HCT116 (cell line): ENCODE data around the gene PTGR3. TPM values are rescaled to one million over a fixed set of nuclear protein-coding genes. Genes with fewer than 3 reads are reported as not detected.

Experiments used
- ATAC-seq: fragments of 200-7000 bp; cut with Tn5 transposase; 2 replicates; pipeline ENCODE4 v1.9.1; 2020; ENCODE audit warnings: mild to moderate bottlenecking, moderate library complexity
- BruUV-seq: library from RNA; stranded (reverse); fragments of 400-500 nt; replicated peaks from 2 replicates; lab custom pipeline; 2021; lab: Mats Ljungman, UMichigan
- CTCF ChIA-PET: fragments of 300-600 bp; sonication (Branson Sonifier 250); formaldehyde crosslinking; loops from one replicate; lab custom pipeline; 2021; ENCODE audit warnings: antibody characterized with exemption; lab: Charles Lee
- POLR2A ChIA-PET: fragments of 300-600, 350-600 bp; sonication (Branson Sonifier 250); formaldehyde crosslinking; loops from one replicate; lab custom pipeline; 2021; ENCODE audit warnings: antibody characterized with exemption; lab: Charles Lee
- RAD21 ChIA-PET, 2 experiments: fragments of 300-600 bp; sonication (Branson Sonifier 250); formaldehyde crosslinking; loops; one replicate each; lab custom pipeline; 2023; ENCODE audit warnings: low total read pairs in 2 of 2; ENCODE audit not compliant: uncharacterized antibody in 2 of 2, unreplicated experiment in 2 of 2, low non-redundant PET in 1 of 2; lab: Charles Lee
- DNase-seq: peaks from one replicate; pipeline ENCODE4 v3.0.0-alpha.2; 2010; ENCODE audit warnings: low read depth, low spot score
- H2AFZ ChIP-seq: fragments of 200-600 bp; shearing (Covaris generic), sonication (generic); 2 replicates; pipeline ENCODE4 v1.6.1; 2017; ENCODE audit warnings: low read depth, mixed run types, mixed read lengths, antibody characterized with exemption, low read length; ENCODE audit not compliant: poor library complexity, severe bottlenecking
- H3K27ac ChIP-seq: 2 replicates; pipeline ENCODE4 v1.5.1; 2012; ENCODE audit warnings: low read depth, low read length
- H3K27me3 ChIP-seq: fragments of 200-600 bp; sonication (generic); 2 replicates; pipeline ENCODE4 v1.6.1; 2016; ENCODE audit warnings: mixed run types, low read length, mixed read lengths; ENCODE audit not compliant: insufficient read depth
- H3K36me3 ChIP-seq, 2 experiments: fragments of 200-500 bp in 1 of 2; fragments of 200-600 bp in 1 of 2; sonication (Bioruptor generic) in 1 of 2; sonication (generic) in 1 of 2; 2 replicates each; pipeline versions ENCODE4 v1.5.1 to v1.6.1; 2014 to 2016; ENCODE audit warnings: low read length in 2 of 2, inconsistent platforms in 1 of 2, mixed read lengths in 1 of 2, mixed run types in 1 of 2; ENCODE audit not compliant: insufficient read depth in 2 of 2, control insufficient read depth in 1 of 2
- H3K4me1 ChIP-seq, 2 experiments: fragments of 200-600 bp in 1 of 2; sonication (generic) in 1 of 2; 2 replicates each; pipeline versions ENCODE4 v1.5.1 to v1.6.1; 2012 to 2017; ENCODE audit warnings: low read length in 2 of 2, inconsistent platforms in 1 of 2, mild to moderate bottlenecking in 1 of 2, mixed read lengths in 1 of 2, mixed run types in 1 of 2, moderate library complexity in 1 of 2; ENCODE audit not compliant: insufficient read depth in 2 of 2, control insufficient read depth in 1 of 2
- H3K4me2 ChIP-seq: fragments of 200-600 bp; sonication (generic); 2 replicates; pipeline ENCODE4 v1.6.1; 2017; ENCODE audit warnings: mixed run types, low read length, mixed read lengths
- H3K4me3 ChIP-seq, 2 experiments: fragments of 200-600 bp in 1 of 2; sonication (generic) in 1 of 2; replicated peaks in 1 of 2; 2 replicates each; pipeline ENCODE4 v1.5.1; 2011 to 2016; ENCODE audit warnings: low read length in 2 of 2, control low read depth in 1 of 2, low read depth in 1 of 2, mild to moderate bottlenecking in 1 of 2, mixed read lengths in 1 of 2, mixed run types in 1 of 2
- H3K79me2 ChIP-seq: fragments of 200-600 bp; sonication (generic); 2 replicates; pipeline ENCODE4 v1.6.1; 2017; ENCODE audit warnings: mild to moderate bottlenecking, mixed run types, low read length, moderate library complexity, mixed read lengths; ENCODE audit not compliant: insufficient read depth
- H3K9ac ChIP-seq: fragments of 200-600 bp; sonication (generic); 2 replicates; pipeline ENCODE4 v1.6.1; 2016; ENCODE audit warnings: low read length, mixed read lengths
- H3K9me2 ChIP-seq: fragments of 200-600 bp; sonication (generic), shearing (Covaris generic); 2 replicates; pipeline ENCODE4 v1.6.1; 2017; ENCODE audit warnings: mixed run types, mild to moderate bottlenecking, moderate library complexity; ENCODE audit not compliant: insufficient read depth
- H3K9me3 ChIP-seq, 2 experiments: fragments of 200-500 bp in 1 of 2; fragments of 200-600 bp in 1 of 2; sonication (Bioruptor generic) in 1 of 2; sonication (generic) in 1 of 2; 2 replicates each; pipeline ENCODE4 v1.6.1; 2014 to 2017; ENCODE audit warnings: low read length in 2 of 2, mixed read lengths in 2 of 2, inconsistent platforms in 1 of 2, low read depth in 1 of 2, mild to moderate bottlenecking in 1 of 2, mixed run types in 1 of 2, moderate library complexity in 1 of 2; ENCODE audit not compliant: control insufficient read depth in 1 of 2, insufficient read depth in 1 of 2
- H4K20me1 ChIP-seq: fragments of 200-600 bp; sonication (generic), shearing (Covaris generic); 2 replicates; pipeline ENCODE4 v1.6.1; 2017; ENCODE audit warnings: mixed run types, mild to moderate bottlenecking, moderate library complexity; ENCODE audit not compliant: insufficient read depth
- ELF1 ChIP-seq: IDR thresholded peaks from 2 replicates; pipeline ENCODE4 v1.6.1; 2012; ENCODE audit warnings: low read depth, borderline replicate concordance
- EZH2 ChIP-seq: fragments of 200-600 bp; sonication (generic); IDR thresholded peaks from 2 replicates; pipeline ENCODE4 v1.6.1; 2017; ENCODE audit warnings: antibody characterized with exemption, mixed run types
- JUND ChIP-seq: IDR thresholded peaks from 2 replicates; pipeline ENCODE4 v1.6.1; 2012
- POLR2A ChIP-seq: IDR thresholded peaks from 2 replicates; pipeline ENCODE4 v1.7.0; 2011; ENCODE audit warnings: borderline replicate concordance; ENCODE audit not compliant: insufficient read depth, insufficient read length; ENCODE audit errors: extremely low read depth
- POLR2AphosphoS5 ChIP-seq: IDR thresholded peaks from 2 replicates; pipeline ENCODE4 v1.6.1; 2011; ENCODE audit warnings: mild to moderate bottlenecking, low read depth, low read length, moderate library complexity
- SRF ChIP-seq: IDR thresholded peaks from 2 replicates; pipeline ENCODE4 v1.6.1; 2012; ENCODE audit warnings: low read depth
- YY1 ChIP-seq: IDR thresholded peaks from 2 replicates; pipeline ENCODE4 v1.6.1; 2011; ENCODE audit warnings: low read length, low read depth, moderate library complexity, mild to moderate bottlenecking; ENCODE audit not compliant: insufficient replicate concordance; ENCODE audit errors: extremely low read depth
- ZNF274 ChIP-seq: fragments of 200-500 bp; sonication (Bioruptor generic); IDR thresholded peaks from 2 replicates; pipeline ENCODE4 v1.6.1; 2014; ENCODE audit warnings: mild to moderate bottlenecking, low read depth, low read length, inconsistent platforms
- intact Hi-C: fragments of 100-400 bp; cut with micrococcal nuclease; formaldehyde crosslinking; loops from 2 replicates; pipeline ENCODE4 v1.10.0; 2022
- total RNA-seq: library from RNA; stranded (reverse); gene quantifications from one replicate; pipeline ENCODE4 v1.2.1, GENCODE V29; 2021; ENCODE audit not compliant: unreplicated experiment

PTGR3 gene
- total RNA-seq, 1 experiment from 2014 or later = 25.3 TPM

GRCh38 chr18:75161256-75162028 lies 47.5 kb downstream of the PTGR3 start:
- Histone ChIP-seq H3K9me3 (no peaks in the 10 kb centered on the region), H3K36me3 (no peaks in the 10 kb centered on the region), H4K20me1 (no peaks in the 10 kb centered on the region), H2AFZ (no peak overlapping the region), H3K4me3 (peak overlapping the region; percentile 43 to 63), H3K27ac (no peak overlapping the region), H3K9me2 (no peaks in the 10 kb centered on the region), H3K79me2 (no peaks in the 10 kb centered on the region), H3K27me3 (no peaks in the 10 kb centered on the region), H3K4me2 (peak overlapping the region; percentile 67), H3K9ac (peak overlapping the region; percentile 48), H3K4me1 (peaks cover 0 to 10% of the 10 kb centered on the region in 2 experiments; a peak in 1 of 4 replicates)
- DNase-seq (peak; percentile 32), ATAC-seq (peak; percentile 90)
- ChIA-PET RAD21 (no interaction called here), CTCF (no interaction called here), POLR2A (no interaction called here)
- no TSS peak for BruUV-seq
- 0 out of 2 replicates have a peak, but pooled peaks have one; percentile 24 for TF ChIP-seq POLR2AphosphoS5
- no peak for TF ChIP-seq YY1
- TF ChIP-seq JUND = no peak
- intact Hi-C loops = no loop called here

- no peaks in the 10 kb centered on the region for H3K9me3 ChIP-seq
- no peaks in the 10 kb centered on the region for H3K9me2 ChIP-seq
- no peak for ATAC-seq
- H3K27ac ChIP-seq = no peak overlapping the region
- no peak overlapping the region for H2AFZ ChIP-seq
- TF ChIP-seq SRF (no peak), POLR2A (no peak), ZNF274 (no peak), EZH2 (no peak), ELF1 (no peak)
- no peaks in the 10 kb centered on the region for H4K20me1 ChIP-seq
- no peak for DNase-seq
- no TSS peak for BruUV-seq
- ChIA-PET RAD21 (no interaction called here), POLR2A (no interaction called here), CTCF (no interaction called here)
- H3K27me3 ChIP-seq = no peaks in the 10 kb centered on the region
- H3K4me1 ChIP-seq = peaks cover 0 to 10% of the 10 kb centered on the region in 2 experiments; a peak in 1 of 4 replicates
- no peaks in the 10 kb centered on the region for H3K79me2 ChIP-seq
- intact Hi-C loops = no loop called here
- H3K4me2 ChIP-seq = no peak overlapping the region
- H3K4me3 ChIP-seq = no peak overlapping the region
- no peak overlapping the region for H3K9ac ChIP-seq
- no peaks in the 10 kb centered on the region for H3K36me3 ChIP-seq
Measured at GRCh38 chr18:75160364-75160763, 48.6 kb downstream of the PTGR3 start.
